Measurements from ENCODE around the gene OCA2.

The OCA2 gene

DNA sequence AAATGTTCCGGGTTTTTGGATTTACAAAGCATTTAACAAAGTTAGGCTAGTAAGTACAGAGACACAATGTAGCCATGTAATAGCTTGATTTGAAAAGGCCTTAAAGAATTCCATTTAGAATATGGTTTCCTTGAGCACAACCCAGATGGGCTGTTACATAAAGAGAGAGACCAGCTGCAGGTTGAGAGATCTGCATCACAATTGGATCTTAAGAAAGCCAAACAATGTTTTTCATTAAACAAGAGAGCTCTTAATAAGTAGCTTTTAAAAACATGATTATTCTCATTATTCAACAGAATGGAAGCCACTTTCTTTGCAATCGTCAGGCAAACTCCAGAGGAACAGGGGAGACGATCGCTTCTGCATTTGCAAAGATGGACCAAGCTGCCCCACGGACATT lies 300.3 kb downstream of the OCA2 start:
- H3K4me3 ChIP-seq (replicated peaks in 1 of 2; ENCODE audit: low read depth in 2 of 2, low read length in 2 of 2) = no peak overlapping the region
- no peak for DNase-seq (ENCODE audit: low read depth in 2 of 2)
- no peak for TF ChIP-seq CTCF (IDR thresholded peaks at IDR 0.05; ENCODE audit: low read depth, low read length)

GRCh38 chr15:27797765-27798164 lies 301.4 kb downstream of the OCA2 start:
- DNase-seq (ENCODE audit: low read depth in 2 of 2) = no peak
- no peak for TF ChIP-seq CTCF (IDR thresholded peaks at IDR 0.05; ENCODE audit: low read depth, low read length)
- no peak overlapping the region for H3K4me3 ChIP-seq (replicated peaks in 1 of 2; ENCODE audit: low read depth in 2 of 2, low read length in 2 of 2)

DNA sequence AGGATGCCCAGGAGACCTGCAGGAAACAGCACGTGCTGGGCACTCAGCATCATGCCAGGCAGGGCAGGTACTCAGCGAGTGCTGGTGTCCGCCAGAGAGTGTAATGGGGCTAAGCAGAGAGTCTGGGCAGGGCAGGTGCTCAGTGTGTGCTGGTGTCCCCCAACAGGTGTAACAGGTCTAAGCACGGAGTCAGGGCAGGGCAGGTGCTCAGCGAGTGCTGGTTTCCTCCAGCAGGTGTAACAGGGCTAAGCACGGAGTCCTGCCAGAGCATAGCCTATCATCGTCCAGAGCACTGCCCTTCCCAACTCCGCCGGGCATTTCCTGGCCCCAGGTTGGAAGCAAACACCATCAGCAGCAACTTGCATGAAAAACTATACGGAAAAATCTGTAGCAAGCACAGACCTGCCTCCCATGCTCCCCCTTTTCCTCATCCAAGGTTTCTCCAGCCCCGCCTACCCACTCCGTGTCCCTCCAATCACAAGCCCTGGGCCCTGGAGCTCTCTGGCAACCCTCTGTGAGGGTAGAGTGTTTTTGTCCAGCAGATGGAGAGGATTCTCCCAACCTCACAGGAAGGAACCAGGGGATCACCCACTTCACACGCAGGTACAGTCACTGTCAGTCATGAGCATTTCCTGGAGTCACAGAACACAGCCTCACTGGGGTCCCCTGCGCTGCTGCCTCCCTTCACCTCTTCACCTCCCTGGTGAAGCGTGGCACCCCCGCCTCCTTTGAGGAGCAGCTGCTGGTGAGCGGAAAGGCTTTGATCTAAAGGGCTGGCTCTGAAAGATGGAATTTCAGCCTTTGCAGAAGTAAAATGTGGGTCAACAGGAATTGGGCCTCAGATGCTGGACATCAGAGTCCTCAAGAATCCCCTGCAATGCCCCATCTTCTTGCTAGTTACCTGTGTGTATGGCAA lies 302.5 kb downstream of the OCA2 start:
- DNase-seq (ENCODE audit: low read depth in 2 of 2) = no peak
- TF ChIP-seq CTCF (IDR thresholded peaks at IDR 0.05; ENCODE audit: low read depth, low read length) = no peak
- H3K4me3 ChIP-seq (replicated peaks in 1 of 2; ENCODE audit: low read depth in 2 of 2, low read length in 2 of 2) = no peak overlapping the region

- no peak for DNase-seq (ENCODE audit: low read depth in 2 of 2)
- H3K4me3 ChIP-seq (replicated peaks in 1 of 2; ENCODE audit: low read depth in 2 of 2, low read length in 2 of 2) = no peak overlapping the region
- TF ChIP-seq CTCF (IDR thresholded peaks at IDR 0.05; ENCODE audit: low read depth, low read length) = no peak
Measured at GRCh38 chr15:27792756-27793264, 306.3 kb downstream of the OCA2 start.

DNA sequence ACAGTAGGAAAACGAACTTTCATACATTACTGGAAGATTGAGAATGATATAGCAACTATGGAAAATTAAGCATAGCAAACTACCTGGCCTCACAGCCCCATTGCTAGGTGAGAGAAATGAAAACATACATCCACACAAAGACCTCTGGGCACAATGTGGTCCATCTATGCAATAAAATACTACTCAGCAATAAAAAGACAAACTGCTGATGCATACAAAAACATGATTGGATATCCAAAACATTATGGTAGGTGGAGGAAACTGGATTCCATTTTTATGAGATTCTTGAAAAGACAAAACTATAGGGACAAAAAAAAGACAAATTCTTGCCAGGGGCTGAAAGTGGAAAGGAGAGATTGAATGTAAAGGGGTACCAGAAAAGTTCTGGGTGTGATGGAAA lies 308.8 kb downstream of the OCA2 start:
- H3K4me3 ChIP-seq (replicated peaks in 1 of 2; ENCODE audit: low read depth in 2 of 2, low read length in 2 of 2) = no peak overlapping the region
- TF ChIP-seq CTCF (IDR thresholded peaks at IDR 0.05; ENCODE audit: low read depth, low read length) = no peak
- DNase-seq (ENCODE audit: low read depth in 2 of 2) = no peak

GRCh38 chr15:27787931-27788330 lies 311.2 kb downstream of the OCA2 start:
- no peak for TF ChIP-seq CTCF (IDR thresholded peaks at IDR 0.05; ENCODE audit: low read depth, low read length)
- DNase-seq (ENCODE audit: low read depth in 2 of 2) = no peak
- no peak overlapping the region for H3K4me3 ChIP-seq (replicated peaks in 1 of 2; ENCODE audit: low read depth in 2 of 2, low read length in 2 of 2)

Data from cardiac fibroblast (primary cell).